H1 (cell line): ENCODE data around the gene SLC38A1. TPM values are rescaled to one million over a fixed set of nuclear protein-coding genes. Genes with fewer than 3 reads are reported as not detected.

ENCODE experiments used
- CTCF ChIA-PET: fragments of 300-600 bp; sonication (Branson Sonifier 250); formaldehyde crosslinking; loops from one replicate; lab custom pipeline; 2021; ENCODE audit not compliant: partially characterized antibody; lab: Charles Lee
- POLR2A ChIA-PET: fragments of 300-600 bp; sonication (Branson Sonifier 250); formaldehyde crosslinking; loops from one replicate; lab custom pipeline; 2021; ENCODE audit warnings: inconsistent platforms; ENCODE audit not compliant: partially characterized antibody; lab: Charles Lee
- DNase-seq, 2 experiments: peaks; one replicate each; pipeline versions ENCODE4 v3.0.0 to v3.0.0-alpha.2; 2010 to 2022; ENCODE audit warnings: low spot score in 2 of 2, low read depth in 1 of 2, mixed read lengths in 1 of 2
- FAIRE-seq: peaks from 2 replicates; lab custom pipeline; 2011; peaks lifted over from hg19 to GRCh38; lab: Jason Lieb, UNC
- H2AFZ ChIP-seq: 2 replicates; pipeline ENCODE4 v1.8.1; 2012; ENCODE audit warnings: low read length, inconsistent platforms
- H2AK5ac ChIP-seq: 2 replicates; pipeline ENCODE4 v1.6.1; 2013; ENCODE audit warnings: low read depth, low read length
- H2BK120ac ChIP-seq: replicated peaks from 2 replicates; pipeline ENCODE3; 2013; ENCODE audit warnings: low read depth, low read length, inconsistent platforms
- H2BK12ac ChIP-seq: 2 replicates; pipeline ENCODE4 v1.6.1; 2013; ENCODE audit warnings: low read depth, low read length
- H2BK15ac ChIP-seq: 2 replicates; pipeline ENCODE4 v1.6.1; 2013; ENCODE audit warnings: low read length
- H2BK20ac ChIP-seq: 2 replicates; pipeline ENCODE4 v1.6.1; 2013; ENCODE audit warnings: low read length
- H2BK5ac ChIP-seq: 2 replicates; pipeline ENCODE4 v1.6.1; 2013; ENCODE audit warnings: low read depth, low read length
- H3K14ac ChIP-seq: 2 replicates; pipeline ENCODE4 v1.6.1; 2013; ENCODE audit warnings: inconsistent platforms; ENCODE audit not compliant: insufficient read length
- H3K18ac ChIP-seq: 2 replicates; pipeline ENCODE4 v1.6.1; 2013; ENCODE audit warnings: low read length; ENCODE audit errors: extremely low read depth
- H3K23ac ChIP-seq: 2 replicates; pipeline ENCODE4 v1.6.1; 2013; ENCODE audit warnings: inconsistent platforms; ENCODE audit not compliant: insufficient read length
- H3K23me2 ChIP-seq: 2 replicates; pipeline ENCODE4 v1.6.1; 2013; ENCODE audit warnings: low read depth, low read length
- H3K27ac ChIP-seq: 2 replicates; pipeline ENCODE4 v1.6.1; 2011; ENCODE audit warnings: low read depth, low read length, inconsistent platforms
- H3K27me3 ChIP-seq, 4 experiments: replicated peaks in 1 of 4; 1 replicate in 1 of 4; 2 replicates in 3 of 4; pipeline versions ENCODE4 v1.6.1 to v1.8.1; 2011 to 2013; ENCODE audit warnings: low read length in 3 of 4, mild to moderate bottlenecking in 3 of 4, inconsistent platforms in 2 of 4, mixed read lengths in 2 of 4, moderate library complexity in 1 of 4; ENCODE audit not compliant: control insufficient read depth in 3 of 4, insufficient read depth in 3 of 4; ENCODE audit errors: extremely low read depth in 1 of 4
- H3K36me3 ChIP-seq, 4 experiments: 2 replicates each; pipeline versions ENCODE4 v1.6.1 to v1.8.1; 2011 to 2013; ENCODE audit warnings: mild to moderate bottlenecking in 4 of 4, low read length in 3 of 4, moderate library complexity in 2 of 4, control low read depth in 1 of 4, inconsistent platforms in 1 of 4; ENCODE audit not compliant: insufficient read depth in 4 of 4, control insufficient read depth in 2 of 4
- H3K4ac ChIP-seq: replicated peaks from 2 replicates; pipeline ENCODE3; 2013; ENCODE audit warnings: low read length, low read depth, mixed read lengths, inconsistent platforms; ENCODE audit not compliant: insufficient read length
- H3K4me1 ChIP-seq, 4 experiments: replicated peaks in 1 of 4; 1 replicate in 1 of 4; 2 replicates in 3 of 4; pipeline versions ENCODE4 v1.6.1 to v1.8.1; 2011 to 2013; ENCODE audit warnings: low read length in 3 of 4, inconsistent platforms in 2 of 4, mixed read lengths in 1 of 4; ENCODE audit not compliant: insufficient read depth in 4 of 4, control insufficient read depth in 3 of 4
- H3K4me2 ChIP-seq, 2 experiments: 2 replicates each; pipeline versions ENCODE4 v1.6.1 to v1.8.1; 2011 to 2013; ENCODE audit warnings: low read depth in 2 of 2, low read length in 2 of 2, control low read depth in 1 of 2, inconsistent platforms in 1 of 2, mild to moderate bottlenecking in 1 of 2; ENCODE audit not compliant: insufficient read depth in 1 of 2
- H3K4me3 ChIP-seq, 4 experiments: fragments of 200-600, 300-600 bp in 1 of 4; sonication (generic), shearing (Covaris generic), sonication (Bioruptor Twin) in 1 of 4; 2 replicates each; pipeline versions ENCODE4 v1.5.1 to v1.8.1; 2011 to 2016; ENCODE audit warnings: low read length in 4 of 4, low read depth in 3 of 4, control low read depth in 2 of 4, inconsistent platforms in 2 of 4, mild to moderate bottlenecking in 2 of 4, mixed read lengths in 1 of 4, moderate library complexity in 1 of 4; ENCODE audit not compliant: insufficient read depth in 2 of 4; ENCODE audit errors: extremely low read depth in 1 of 4
- H3K56ac ChIP-seq: replicated peaks from 2 replicates; pipeline ENCODE3; 2013; ENCODE audit warnings: low read depth, mild to moderate bottlenecking, mixed read lengths, low read length, inconsistent platforms; ENCODE audit not compliant: insufficient read length
- H3K79me1 ChIP-seq: 2 replicates; pipeline ENCODE4 v1.6.1; 2013; ENCODE audit warnings: low read depth, low read length, control low read depth
- H3K79me2 ChIP-seq, 2 experiments: 2 replicates each; pipeline versions ENCODE4 v1.6.1 to v1.8.1; 2012 to 2013; ENCODE audit warnings: low read length in 2 of 2, mild to moderate bottlenecking in 2 of 2, inconsistent platforms in 1 of 2; ENCODE audit not compliant: insufficient read depth in 2 of 2, control insufficient read depth in 1 of 2
- H3K9ac ChIP-seq, 4 experiments: replicated peaks in 1 of 4; 1 replicate in 1 of 4; 2 replicates in 3 of 4; pipeline versions ENCODE4 v1.6.1 to v1.8.1; 2011 to 2013; ENCODE audit warnings: low read depth in 3 of 4, low read length in 3 of 4, control low read depth in 2 of 4, mild to moderate bottlenecking in 2 of 4, moderate library complexity in 2 of 4, inconsistent platforms in 1 of 4; ENCODE audit errors: extremely low read depth in 1 of 4
- H3K9me3 ChIP-seq, 2 experiments: 2 replicates each; pipeline versions ENCODE4 v1.6.1 to v1.8.1; 2012 to 2013; ENCODE audit warnings: mild to moderate bottlenecking in 2 of 2, moderate library complexity in 2 of 2, control low read depth in 1 of 2, inconsistent platforms in 1 of 2, low read depth in 1 of 2, low read length in 1 of 2, mixed read lengths in 1 of 2; ENCODE audit not compliant: insufficient read depth in 2 of 2
- H4K20me1 ChIP-seq, 2 experiments: replicated peaks in 1 of 2; 2 replicates each; pipeline versions ENCODE3 to v1.8.1; 2011 to 2013; ENCODE audit warnings: inconsistent platforms in 2 of 2, low read length in 2 of 2, mild to moderate bottlenecking in 1 of 2; ENCODE audit not compliant: insufficient read depth in 2 of 2, control insufficient read depth in 1 of 2
- H4K5ac ChIP-seq: 2 replicates; pipeline ENCODE4 v1.6.1; 2013; ENCODE audit warnings: low read length, low read depth, mixed read lengths, inconsistent platforms; ENCODE audit not compliant: insufficient read length
- H4K8ac ChIP-seq: 2 replicates; pipeline ENCODE4 v1.8.0; 2013; ENCODE audit warnings: mild to moderate bottlenecking, moderate library complexity, low read length, inconsistent platforms; ENCODE audit not compliant: insufficient read depth; ENCODE audit errors: extremely low read depth
- H4K91ac ChIP-seq: replicated peaks from 2 replicates; pipeline ENCODE3; 2013; ENCODE audit warnings: low read length, mixed read lengths, inconsistent platforms; ENCODE audit not compliant: insufficient read length
- ASH2L ChIP-seq: fragments of 200-600, 300-600 bp; sonication (generic); IDR thresholded peaks from one replicate; pipeline ENCODE4 v1.7.1; 2017; ENCODE audit warnings: low read length
- KDM1A ChIP-seq: fragments of 200-600, 300-600 bp; sonication (generic); IDR thresholded peaks from 2 replicates; pipeline ENCODE4 v1.7.1; 2016; ENCODE audit warnings: mild to moderate bottlenecking, low read length, borderline replicate concordance
- POLR2A ChIP-seq, 2 experiments: IDR thresholded peaks; 1 replicate in 1 of 2; 2 replicates in 1 of 2; pipeline ENCODE4 v1.6.1; 2011; ENCODE audit warnings: low read depth in 2 of 2, low read length in 2 of 2, mild to moderate bottlenecking in 2 of 2; ENCODE audit errors: control extremely low read depth in 1 of 2
- POLR2AphosphoS5 ChIP-seq: IDR thresholded peaks from 2 replicates; pipeline ENCODE4 v1.6.1; 2011; ENCODE audit warnings: low read depth, low read length
- RBBP5 ChIP-seq: IDR thresholded peaks from 2 replicates; pipeline ENCODE4 v1.7.1; 2012; ENCODE audit warnings: low read depth, mild to moderate bottlenecking, inconsistent platforms, low read length, moderate library complexity, borderline replicate concordance
- RFX5 ChIP-seq: IDR thresholded peaks from 2 replicates; pipeline ENCODE4 v1.6.1; 2011; ENCODE audit warnings: low read depth, low read length, improper control_type of control experiment, borderline replicate concordance
- SIN3A ChIP-seq, 2 experiments: IDR thresholded peaks in 1 of 2; conservative IDR thresholded peaks in 1 of 2; 2 replicates each; pipeline ENCODE4 v1.6.1; 2011 to 2012; ENCODE audit warnings: low read length in 2 of 2, improper control_type of control experiment in 1 of 2, low read depth in 1 of 2, mild to moderate bottlenecking in 1 of 2
- SP4 ChIP-seq: IDR thresholded peaks from 2 replicates; pipeline ENCODE4 v1.6.1; 2012; ENCODE audit warnings: low read length, inconsistent platforms
- USF2 ChIP-seq: IDR thresholded peaks from 2 replicates; pipeline ENCODE4 v1.6.1; 2011; ENCODE audit warnings: low read length, improper control_type of control experiment
- YY1 ChIP-seq: IDR thresholded peaks from 2 replicates; pipeline ENCODE4 v1.6.1; 2011; ENCODE audit warnings: low read depth, mild to moderate bottlenecking, low read length
- WGBS, 2 experiments: shearing (Covaris generic) in 1 of 2; methylation state at CpG; one replicate each; pipeline versions ENCODE4 v1.1.6 to v1.1.7; 2013 to 2015; ENCODE audit warnings: low lambda C conversion rate in 2 of 2, mixed read lengths in 2 of 2, inconsistent platforms in 1 of 2, low coverage in 1 of 2, missing lambda C conversion rate in 1 of 2; ENCODE audit not compliant: insufficient replicate concordance in 2 of 2, insufficient coverage in 1 of 2, insufficient read length in 1 of 2; ENCODE audit errors: extremely low coverage in 1 of 2, missing lambda C conversion rate in 1 of 2; 5-methylcytosine and 5-hydroxymethylcytosine counted together
- polyA plus RNA-seq, 7 experiments: library from polyadenylated mRNA; depleted of rRNA in 3 of 7; stranded (reverse) in 5 of 7; unstranded in 2 of 7; fragments of >200 nt in 5 of 7; fragments of 200-250 nt in 2 of 7; gene quantifications; 1 replicate in 5 of 7; 2 replicates in 1 of 7; 4 replicates in 1 of 7; pipeline versions ENCODE4 v1.2.1 to v1.2.3, GENCODE V29; 2011 to 2013; ENCODE audit warnings: missing spikeins in 2 of 7, mixed read lengths in 2 of 7
- total RNA-seq: library from RNA; stranded (reverse); fragmentation: NEBNext Ultra II Directional; extraction: Animal tissue kit (Norgen Biotek cat#: 25700); gene quantifications from 2 replicates; pipeline ENCODE4 v1.2.1, GENCODE V29; 2021

The SLC38A1 gene
- total and polyA plus RNA-seq, 2 of the 8 experiments (the other 6 are each of a cell fraction or from before 2014, with no cell fraction given), result 83.4 to 242 TPM

GRCh38 chr12:46269429-46270241 lies 792 bp upstream of the SLC38A1 start:
- H3K14ac ChIP-seq, result no peak overlapping the region
- peak overlapping the region; percentile 100 for H4K91ac ChIP-seq
- H3K79me2 ChIP-seq, result peaks cover 37 to 67% of the 10 kb centered on the region in 2 experiments
- peak overlapping the region; percentile 91 to 98 (median 96) for H3K4me3 ChIP-seq
- no peak overlapping the region for H2BK20ac ChIP-seq
- H2BK5ac ChIP-seq, result peak overlapping the region; percentile 99
- H3K4me1 ChIP-seq, result peaks cover 3 to 15% (median 9%) of the 10 kb centered on the region in 4 experiments; a peak in 6 of 7 replicates
- H2BK15ac ChIP-seq, result peak overlapping the region; percentile 62; the same call in 1 of the 2 replicates
- H3K23me2 ChIP-seq, result peaks cover 9% of the 10 kb centered on the region
- peak overlapping the region; percentile 84 for H4K5ac ChIP-seq
- peak overlapping the region; percentile 96 to 97 (median 96) for H3K9ac ChIP-seq
- no peaks in the 10 kb centered on the region for H3K9me3 ChIP-seq
- H3K4ac ChIP-seq, result peak overlapping the region; percentile 96
- H2AK5ac ChIP-seq, result 0 out of 2 replicates have a peak overlapping the region, but pooled peaks have one; percentile 29
- H3K56ac ChIP-seq, result peak overlapping the region; percentile 80
- peak overlapping the region; percentile 91 for H2BK12ac ChIP-seq
- no peak overlapping the region for H3K23ac ChIP-seq
- H3K18ac ChIP-seq, result peak overlapping the region; percentile 98
- ChIA-PET CTCF (interaction anchor here (0.9 to 1.6 kb wide), 6 partner anchors 8 to 388 kb away, joined by 3 to 6 read pairs (median 4); no protein-coding TSS in a partner anchor), POLR2A (interaction anchor here (0.6 to 10.3 kb wide), 51 partner anchors 11 to 634 kb away, joined by 3 to 198 read pairs (median 4); partner anchors contain the start of genes SCAF11 and SLC38A2)
- H3K79me1 ChIP-seq, result no peaks in the 10 kb centered on the region; the same call in 1 of the 2 replicates
- H2AFZ ChIP-seq, result no peak overlapping the region; the same call in 1 of the 2 replicates
- peaks cover 9 to 14% of the 10 kb centered on the region in 2 experiments for H4K20me1 ChIP-seq
- peak overlapping the region; percentile 72 to 91 for H3K4me2 ChIP-seq
- DNase-seq, result peak in 1 of 2 experiments; percentile 70
- H4K8ac ChIP-seq, result peak overlapping the region; percentile 99
- no peaks in the 10 kb centered on the region for H3K27me3 ChIP-seq
- peak overlapping the region; percentile 97 for H3K27ac ChIP-seq
- H3K36me3 ChIP-seq, result no peaks in the 10 kb centered on the region; a peak in 1 of 8 replicates
- WGBS, 2 experiments, result 5% methylated on average over 37 of the region's 42 CpGs; no CpG with 5 or more reads in 1 of the 2 experiments
- H2BK120ac ChIP-seq, result peak overlapping the region; percentile 55
- no peak for FAIRE-seq
- 0 out of 2 replicates have a peak, but pooled peaks have one; percentile 17 for TF ChIP-seq USF2
- TF ChIP-seq KDM1A, result no peak
- peak; percentile 85 for TF ChIP-seq POLR2AphosphoS5
- peak; percentile 16 for TF ChIP-seq ASH2L
- TF ChIP-seq RBBP5, result peak; percentile 45; the same call in 1 of the 2 replicates
- TF ChIP-seq YY1, result peak; percentile 90
- peak; percentile 14; the same call in 1 of the 2 replicates for TF ChIP-seq SP4
- TF ChIP-seq POLR2A (IDR thresholded peaks at IDR 0.05; ENCODE audit: control extremely low read depth in 1 of 2, low read depth in 2 of 2, low read length in 2 of 2), result peak; percentile 46 to 78
- 0 out of 4 replicates have a peak, but pooled peaks of 1 of the 2 experiments have one; percentile 40 for TF ChIP-seq SIN3A (conservative IDR thresholded peaks at IDR 0.05 in 1 of 2, IDR thresholded peaks at IDR 0.05 in 1 of 2; ENCODE audit: low read depth in 1 of 2, low read length in 2 of 2)
- no peak for TF ChIP-seq RFX5
